Prostate gland (tissue), 2 donors: ENCODE results near the gene CHRD.

Source experiments
- CTCF ChIP-seq, 4 experiments: fragments of 200-600 bp in 2 of 4; fragments of 450-650 bp in 2 of 4; sonication (generic) in 2 of 4; IDR thresholded peaks; 1 replicate in 3 of 4; 2 replicates in 1 of 4; pipeline ENCODE4 v1.5.1; 2016 to 2019; ENCODE audit warnings: antibody characterized with exemption in 4 of 4, mild to moderate bottlenecking in 2 of 4, moderate library complexity in 2 of 4
- POLR2A ChIP-seq: fragments of 450-650 bp; IDR thresholded peaks from one replicate; pipeline ENCODE4 v1.6.1; 2016; ENCODE audit warnings: antibody characterized with exemption, mild to moderate bottlenecking
- POLR2AphosphoS5 ChIP-seq: sonication (generic); formaldehyde crosslinking; IDR thresholded peaks from one replicate; pipeline ENCODE4 v1.6.1; 2017; ENCODE audit warnings: antibody characterized with exemption

GRCh38 chr3:184419171-184419570 is 39.3 kb downstream of the CHRD start:
- TF ChIP-seq CTCF (IDR thresholded peaks at IDR 0.05), result no peak
- TF ChIP-seq POLR2AphosphoS5, result no peak
- no peak for TF ChIP-seq POLR2A
